GM19455 (cell line): ENCODE data around the gene KHDC4.

Source experiments
- ATAC-seq: cut with Tn5 transposase; IDR thresholded peaks from one replicate; pipeline ENCODE4 v1.9.1; 2021; ENCODE audit not compliant: unreplicated experiment

The KHDC4 gene

GRCh38 chr1:155970531-155971167, 36.4 kb upstream of the KHDC4 start:
- peak; percentile 54 for ATAC-seq

- no peak for ATAC-seq
Observed at GRCh38 chr1:155969377-155969791, 35.2 kb upstream of the KHDC4 start.

- ATAC-seq, result no peak
Observed at GRCh38 chr1:155968670-155969069, 34.5 kb upstream of the KHDC4 start.

GRCh38 chr1:155968051-155968400, 33.8 kb upstream of the KHDC4 start:
- ATAC-seq, result no peak

GRCh38 chr1:155967341-155968050, 33.3 kb upstream of the KHDC4 start:
- no peak for ATAC-seq

GRCh38 chr1:155966750-155967149, 32.5 kb upstream of the KHDC4 start:
- ATAC-seq, result no peak

- ATAC-seq, result no peak
Observed at GRCh38 chr1:155966135-155966534, 31.9 kb upstream of the KHDC4 start.

- no peak for ATAC-seq
Observed at GRCh38 chr1:155964193-155964592, 30.0 kb upstream of the KHDC4 start.

GRCh38 chr1:155962599-155963211, 28.5 kb upstream of the KHDC4 start:
- no peak for ATAC-seq

- no peak for ATAC-seq
Observed at GRCh38 chr1:155961937-155962336, 27.7 kb upstream of the KHDC4 start.

GRCh38 chr1:155960081-155960745, 26.0 kb upstream of the KHDC4 start:
- no peak for ATAC-seq

GRCh38 chr1:155957411-155957915, 23.2 kb upstream of the KHDC4 start:
- ATAC-seq, result no peak

GRCh38 chr1:155954645-155955044, 20.4 kb upstream of the KHDC4 start:
- ATAC-seq, result no peak

- ATAC-seq, result no peak
Observed at GRCh38 chr1:155952505-155952890, 18.3 kb upstream of the KHDC4 start.

GRCh38 chr1:155951753-155952504, 17.7 kb upstream of the KHDC4 start:
- no peak for ATAC-seq

- ATAC-seq, result no peak
Observed at GRCh38 chr1:155950829-155951228, 16.6 kb upstream of the KHDC4 start.

- no peak for ATAC-seq
Observed at GRCh38 chr1:155947741-155948140, 13.5 kb upstream of the KHDC4 start.

- no peak for ATAC-seq
Observed at GRCh38 chr1:155947292-155947691, 13.1 kb upstream of the KHDC4 start.

- no peak for ATAC-seq
Observed at GRCh38 chr1:155946633-155947219, 12.5 kb upstream of the KHDC4 start.

GRCh38 chr1:155944444-155944799, 10.2 kb upstream of the KHDC4 start:
- ATAC-seq, result no peak
